Measurements from ENCODE around the gene ZBTB8A. TPM values are rescaled to one million over a fixed set of nuclear protein-coding genes. Genes with fewer than 3 reads are reported as not detected.

Gene ZBTB8A
- total RNA-seq, 1 donor from 2014 or later, result 10.1 TPM

DNA sequence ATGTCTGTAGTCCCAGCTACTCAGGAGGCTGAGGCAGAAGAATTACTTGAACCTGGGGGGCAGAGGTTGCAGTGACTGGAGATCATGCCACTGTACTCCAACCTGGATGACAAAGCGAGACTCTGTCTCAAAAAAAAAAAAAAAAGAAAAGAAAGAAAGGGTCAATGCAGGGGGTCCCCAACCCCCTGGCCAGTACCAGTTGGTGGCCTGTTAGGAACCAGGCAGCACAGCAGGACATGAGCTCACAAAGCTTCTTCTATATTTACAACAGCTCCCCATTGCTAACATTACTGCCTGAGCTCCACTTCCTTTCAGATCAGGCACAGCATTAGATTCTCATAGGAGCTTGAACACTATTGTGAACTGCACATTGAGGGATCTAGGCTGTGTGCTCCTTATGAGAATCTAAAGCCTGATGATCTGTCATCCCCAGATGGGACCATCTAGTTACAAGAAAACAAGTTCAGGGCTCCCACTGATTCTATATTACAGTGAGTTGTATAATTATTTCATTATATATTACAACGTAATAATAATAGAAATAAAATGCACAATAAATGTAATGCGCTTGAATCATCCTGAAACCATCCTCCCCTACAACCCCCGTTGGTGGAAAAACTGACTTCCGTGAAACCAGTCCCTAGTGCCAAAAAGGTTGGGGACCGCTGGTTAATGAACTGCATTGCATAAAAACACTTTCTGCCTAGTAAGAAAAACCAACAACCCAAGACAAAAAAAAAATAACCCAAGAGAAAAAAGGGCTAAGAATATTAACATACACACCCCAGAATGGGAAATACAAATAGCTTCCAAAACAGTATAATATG, 108.3 kb downstream of the ZBTB8A start:
- intact Hi-C loops (cut with DNase I), result no loop called here
- no peak for DNase-seq (ENCODE audit: extremely low spot score in 2 of 2)
- no peak overlapping the region for H3K4me3 ChIP-seq
- H3K36me3 ChIP-seq, result peaks cover 0 to 3% of the 10 kb centered on the region in 2 donors
- H3K27ac ChIP-seq, result no peak overlapping the region
- H3K9me3 ChIP-seq, result no peaks in the 10 kb centered on the region
- no peak for TF ChIP-seq POLR2A (IDR thresholded peaks at IDR 0.05)
- TF ChIP-seq, protein P1, sequence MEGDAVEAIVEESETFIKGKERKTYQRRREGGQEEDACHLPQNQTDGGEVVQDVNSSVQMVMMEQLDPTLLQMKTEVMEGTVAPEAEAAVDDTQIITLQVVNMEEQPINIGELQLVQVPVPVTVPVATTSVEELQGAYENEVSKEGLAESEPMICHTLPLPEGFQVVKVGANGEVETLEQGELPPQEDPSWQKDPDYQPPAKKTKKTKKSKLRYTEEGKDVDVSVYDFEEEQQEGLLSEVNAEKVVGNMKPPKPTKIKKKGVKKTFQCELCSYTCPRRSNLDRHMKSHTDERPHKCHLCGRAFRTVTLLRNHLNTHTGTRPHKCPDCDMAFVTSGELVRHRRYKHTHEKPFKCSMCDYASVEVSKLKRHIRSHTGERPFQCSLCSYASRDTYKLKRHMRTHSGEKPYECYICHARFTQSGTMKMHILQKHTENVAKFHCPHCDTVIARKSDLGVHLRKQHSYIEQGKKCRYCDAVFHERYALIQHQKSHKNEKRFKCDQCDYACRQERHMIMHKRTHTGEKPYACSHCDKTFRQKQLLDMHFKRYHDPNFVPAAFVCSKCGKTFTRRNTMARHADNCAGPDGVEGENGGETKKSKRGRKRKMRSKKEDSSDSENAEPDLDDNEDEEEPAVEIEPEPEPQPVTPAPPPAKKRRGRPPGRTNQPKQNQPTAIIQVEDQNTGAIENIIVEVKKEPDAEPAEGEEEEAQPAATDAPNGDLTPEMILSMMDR (IDR thresholded peaks at IDR 0.05), result no peak
- no peak for TF ChIP-seq POLR2AphosphoS5 (IDR thresholded peaks at IDR 0.05; ENCODE audit: insufficient read depth in 1 of 2, low read depth in 1 of 2)
- peaks cover 35% of the 10 kb centered on the region for H3K4me1 ChIP-seq
- no peaks in the 10 kb centered on the region for H3K27me3 ChIP-seq

DNA sequence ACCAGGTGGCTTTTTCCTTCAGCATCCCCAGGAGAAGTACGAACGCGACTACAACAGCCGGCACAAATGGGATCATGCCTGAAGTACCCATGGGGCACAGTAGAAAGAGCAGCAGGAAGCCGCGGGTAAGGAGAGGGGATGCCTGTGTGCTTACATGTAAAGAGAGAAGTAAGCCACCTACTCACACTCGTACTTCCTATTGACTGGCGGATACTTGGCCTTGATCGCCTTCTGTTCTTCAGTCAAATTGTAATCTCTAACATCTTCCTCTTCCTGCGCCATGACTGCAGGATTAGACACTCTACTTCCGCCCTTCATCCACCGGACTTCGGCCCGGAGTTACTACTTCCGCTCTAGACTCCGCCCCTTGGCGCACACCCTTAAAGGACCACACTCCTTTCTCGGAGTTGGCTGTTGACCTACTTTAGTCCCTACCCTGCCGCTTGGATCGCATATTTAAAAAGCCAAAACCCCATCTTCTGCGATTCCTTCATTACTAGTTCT, 111.1 kb downstream of the ZBTB8A start, which contains the start of gene ZBTB8OS:
TSS of gene ZBTB8OS (minus strand) at position 303 of the 504 bp plus-strand sequence. CDS start at position 282, 21 bp downstream.
- Histone ChIP-seq H3K9me3 (no peaks in the 10 kb centered on the region), H3K27me3 (no peaks in the 10 kb centered on the region), H3K4me1 (peaks cover 61% of the 10 kb centered on the region), H3K36me3 (peaks cover 0 to 17% of the 10 kb centered on the region in 2 donors), H3K4me3 (peak within 1 kb of the TSS; percentile 84 to 89), H3K27ac (peak within 1 kb of the TSS; percentile 100)
- TF ChIP-seq POLR2AphosphoS5 (IDR thresholded peaks at IDR 0.05; ENCODE audit: insufficient read depth in 1 of 2, low read depth in 1 of 2) (peak in 1 of 2 donors; percentile 62), POLR2A (IDR thresholded peaks at IDR 0.05) (no peak)
- TF ChIP-seq, protein P1 (IDR thresholded peaks at IDR 0.05), result no peak
- intact Hi-C loops (cut with DNase I), result no loop called here
- peak in 1 of 2 donors; percentile 93 for DNase-seq (ENCODE audit: extremely low spot score in 2 of 2)

DNA sequence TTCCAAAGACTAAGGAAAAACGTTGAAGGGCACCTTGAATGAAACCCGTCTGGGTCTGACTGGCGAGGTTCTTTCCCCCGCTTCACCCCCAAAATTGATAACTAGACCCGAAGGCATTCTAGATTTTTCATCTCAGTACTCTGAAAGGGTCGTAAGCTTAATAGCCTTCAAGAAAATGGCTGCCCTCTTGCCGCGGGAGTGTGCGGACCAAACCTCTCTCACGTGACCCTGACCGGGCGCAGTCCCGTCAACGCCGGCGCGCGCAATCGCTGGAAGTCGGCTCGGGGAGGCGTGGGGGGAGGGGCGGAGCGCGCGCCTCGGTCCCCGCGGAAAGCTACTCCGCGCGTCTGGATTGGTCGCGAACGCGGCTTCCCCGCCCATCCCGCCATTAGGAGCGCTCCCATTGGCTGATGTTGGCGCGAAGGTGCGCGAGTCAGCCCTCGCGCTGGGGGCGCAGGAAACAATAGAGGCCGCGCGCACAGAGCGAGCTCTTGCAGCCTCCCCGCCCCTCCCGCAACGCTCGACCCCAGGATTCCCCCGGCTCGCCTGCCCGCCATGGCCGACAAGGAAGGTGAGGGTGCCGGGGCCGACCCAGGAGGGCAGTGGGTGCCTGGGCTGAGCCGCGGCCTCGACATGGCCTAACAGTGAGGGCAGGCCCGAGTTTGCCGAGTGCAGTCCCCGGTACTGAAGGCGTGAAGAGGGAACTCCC, 111.7 kb downstream of the ZBTB8A start, which contains the start of gene RBBP4:
TSS of gene RBBP4 (plus strand) at position 457 of the 709 bp plus-strand sequence. CDS start at position 556, 99 bp downstream.
- peak within 1 kb of the TSS; percentile 84 to 89 for H3K4me3 ChIP-seq
- peaks cover 63% of the 10 kb centered on the region for H3K4me1 ChIP-seq
- DNase-seq (ENCODE audit: extremely low spot score in 2 of 2), result peak; percentile 96 to 98
- H3K36me3 ChIP-seq, result peaks cover 0 to 23% of the 10 kb centered on the region in 2 donors
- no peaks in the 10 kb centered on the region for H3K27me3 ChIP-seq
- no peaks in the 10 kb centered on the region for H3K9me3 ChIP-seq
- intact Hi-C loops (cut with DNase I), result no loop called here
- H3K27ac ChIP-seq, result peak within 1 kb of the TSS; percentile 100
- TF ChIP-seq, protein P1 (IDR thresholded peaks at IDR 0.05), result no peak
- TF ChIP-seq POLR2A (IDR thresholded peaks at IDR 0.05) (peak in 1 of 2 donors; percentile 87), POLR2AphosphoS5 (IDR thresholded peaks at IDR 0.05; ENCODE audit: insufficient read depth in 1 of 2, low read depth in 1 of 2) (peak; percentile 85 to 98)

- peaks cover 0 to 25% of the 10 kb centered on the region in 2 donors for H3K36me3 ChIP-seq
- intact Hi-C loops (cut with DNase I), result no loop called here
- no peaks in the 10 kb centered on the region for H3K9me3 ChIP-seq
- DNase-seq (ENCODE audit: extremely low spot score in 2 of 2), result peak in 1 of 2 donors; percentile 89
- H3K27me3 ChIP-seq, result no peaks in the 10 kb centered on the region
- TF ChIP-seq POLR2AphosphoS5 (IDR thresholded peaks at IDR 0.05; ENCODE audit: insufficient read depth in 1 of 2, low read depth in 1 of 2) (no peak), POLR2A (IDR thresholded peaks at IDR 0.05) (no peak)
- TF ChIP-seq, protein P1 (IDR thresholded peaks at IDR 0.05), result no peak
- peak overlapping the region; percentile 100 for H3K27ac ChIP-seq
- H3K4me1 ChIP-seq, result peaks cover 63% of the 10 kb centered on the region
- H3K4me3 ChIP-seq, result peak overlapping the region; percentile 84 to 89
Measured at GRCh38 chr1:32651461-32652073, 112.3 kb downstream of the ZBTB8A start.

Data from vagina (tissue), 2 donors.